Stomach (tissue), 4 donors: ENCODE data around the gene ZFHX3.

Source experiments
- EP300 ChIP-seq: sonication (generic); formaldehyde crosslinking; IDR thresholded peaks from one replicate; pipeline ENCODE4 v1.6.1; 2017; ENCODE audit warnings: antibody characterized with exemption
- POLR2A ChIP-seq, 4 donors: fragments of 450-650 bp; IDR thresholded peaks; one replicate each; pipeline ENCODE4 v1.6.1; 2016; ENCODE audit warnings: antibody characterized with exemption in 4 of 4, control low read depth in 2 of 4, mild to moderate bottlenecking in 1 of 4, moderate library complexity in 1 of 4
- POLR2AphosphoS5 ChIP-seq, 3 donors: sonication (generic); formaldehyde crosslinking; IDR thresholded peaks; one replicate each; pipeline ENCODE4 v1.6.1; 2016; ENCODE audit warnings: antibody characterized with exemption in 3 of 3
- TF ChIP-seq, protein P1 (sequence below), 7 experiments: fragments of 450-650 bp in 4 of 7; fragments of 200-600 bp in 3 of 7; sonication (generic) in 3 of 7; IDR thresholded peaks; one replicate each; pipeline ENCODE4 v1.5.1; 2016 to 2019; ENCODE audit warnings: antibody characterized with exemption in 7 of 7, control low read depth in 2 of 7, mild to moderate bottlenecking in 1 of 7

GRCh38 chr16:73042807-73043206 lies 5.1 kb downstream of the ZFHX3 start:
- TF ChIP-seq, protein P1, sequence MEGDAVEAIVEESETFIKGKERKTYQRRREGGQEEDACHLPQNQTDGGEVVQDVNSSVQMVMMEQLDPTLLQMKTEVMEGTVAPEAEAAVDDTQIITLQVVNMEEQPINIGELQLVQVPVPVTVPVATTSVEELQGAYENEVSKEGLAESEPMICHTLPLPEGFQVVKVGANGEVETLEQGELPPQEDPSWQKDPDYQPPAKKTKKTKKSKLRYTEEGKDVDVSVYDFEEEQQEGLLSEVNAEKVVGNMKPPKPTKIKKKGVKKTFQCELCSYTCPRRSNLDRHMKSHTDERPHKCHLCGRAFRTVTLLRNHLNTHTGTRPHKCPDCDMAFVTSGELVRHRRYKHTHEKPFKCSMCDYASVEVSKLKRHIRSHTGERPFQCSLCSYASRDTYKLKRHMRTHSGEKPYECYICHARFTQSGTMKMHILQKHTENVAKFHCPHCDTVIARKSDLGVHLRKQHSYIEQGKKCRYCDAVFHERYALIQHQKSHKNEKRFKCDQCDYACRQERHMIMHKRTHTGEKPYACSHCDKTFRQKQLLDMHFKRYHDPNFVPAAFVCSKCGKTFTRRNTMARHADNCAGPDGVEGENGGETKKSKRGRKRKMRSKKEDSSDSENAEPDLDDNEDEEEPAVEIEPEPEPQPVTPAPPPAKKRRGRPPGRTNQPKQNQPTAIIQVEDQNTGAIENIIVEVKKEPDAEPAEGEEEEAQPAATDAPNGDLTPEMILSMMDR (IDR thresholded peaks at IDR 0.05), result no peak
- TF ChIP-seq POLR2AphosphoS5 (IDR thresholded peaks at IDR 0.05), result no peak
- TF ChIP-seq EP300, result no peak
- TF ChIP-seq POLR2A (IDR thresholded peaks at IDR 0.05), result no peak
